ENCODE results near the gene PRMT1. TPM values are rescaled to one million over a fixed set of nuclear protein-coding genes. Genes with fewer than 3 reads are reported as not detected.
A peak's percentile ranks its signal among the peaks of the same experiment; 100 is the strongest.

PRMT1 gene
- total and polyA plus RNA-seq, 2 of the 13 experiments (the other 11 are each of a cell fraction or from before 2014, with no cell fraction given) = 324 to 374 TPM

GRCh38 chr19:49664171-49665035 is 12.7 kb upstream of the PRMT1 start (continued):
- TF ChIP-seq ZNF639 (CRISPR knock-in tag; conservative IDR thresholded peaks at IDR 0.05) (peak; percentile 53; the same call in 1 of the 2 replicates), ZBTB7B (CRISPR knock-in tag; IDR thresholded peaks at IDR 0.05) (0 out of 2 replicates have a peak, but pooled peaks have one; percentile 31), FOXO4 (CRISPR knock-in tag; conservative IDR thresholded peaks at IDR 0.05) (no peak), ZNF83 (CRISPR knock-in tag; IDR thresholded peaks at IDR 0.05; ENCODE audit: borderline replicate concordance) (peak; percentile 25; the same call in 1 of the 2 replicates), ZNF124 (CRISPR knock-in tag; IDR thresholded peaks at IDR 0.05) (no peak), ZNF33B (CRISPR knock-in tag; IDR thresholded peaks at IDR 0.05) (0 out of 2 replicates have a peak, but pooled peaks have one; percentile 62), THAP7 (CRISPR knock-in tag; IDR thresholded peaks at IDR 0.05) (peak; percentile 41; the same call in 1 of the 2 replicates), RAD21 (CRISPR knock-in tag; IDR thresholded peaks at IDR 0.05) (peak; percentile 26; the same call in 1 of the 2 replicates), GPN1 (CRISPR knock-in tag; IDR thresholded peaks at IDR 0.05; ENCODE audit: borderline replicate concordance) (no peak), RXRA (CRISPR knock-in tag; IDR thresholded peaks at IDR 0.05) (peak; percentile 55; the same call in 1 of the 2 replicates), GABPB1 (CRISPR knock-in tag; IDR thresholded peaks at IDR 0.05) (peak; percentile 77), SMAD1 (CRISPR knock-in tag; IDR thresholded peaks at IDR 0.05; ENCODE audit: borderline replicate concordance, low read depth) (no peak; the same call in 1 of the 2 replicates), REL (CRISPR knock-in tag; conservative IDR thresholded peaks at IDR 0.05) (peak; percentile 58; the same call in 1 of the 2 replicates), ZSCAN9 (CRISPR knock-in tag; IDR thresholded peaks at IDR 0.05; ENCODE audit: borderline replicate concordance) (no peak; the same call in 1 of the 2 replicates), ZNF615 (CRISPR knock-in tag; IDR thresholded peaks at IDR 0.05; ENCODE audit: borderline replicate concordance) (no peak), THYN1 (CRISPR knock-in tag; IDR thresholded peaks at IDR 0.05; ENCODE audit: borderline replicate concordance, low read depth) (no peak), XRCC5 (optimal IDR thresholded peaks at IDR 0.05; ENCODE audit: low read length) (peak; percentile 71), ARNT2 (CRISPR knock-in tag; IDR thresholded peaks at IDR 0.05; ENCODE audit: low read depth) (0 out of 2 replicates have a peak, but pooled peaks have one; percentile 43), GLI4 (CRISPR knock-in tag; IDR thresholded peaks at IDR 0.05; ENCODE audit: borderline replicate concordance) (0 out of 2 replicates have a peak, but pooled peaks have one; percentile 33), TFDP1 (CRISPR knock-in tag; IDR thresholded peaks at IDR 0.05; ENCODE audit: borderline replicate concordance) (peak; percentile 63; the same call in 1 of the 2 replicates), ZNF841 (CRISPR knock-in tag; IDR thresholded peaks at IDR 0.05; ENCODE audit: borderline replicate concordance) (no peak), BHLHE40 (IDR thresholded peaks at IDR 0.05; ENCODE audit: low read length) (peak; percentile 33; the same call in 1 of the 2 replicates), ZNF781 (CRISPR knock-in tag; IDR thresholded peaks at IDR 0.05; ENCODE audit: borderline replicate concordance, not compliant biosample characterization) (no peak)

All from HepG2 (cell line).